ENCODE results near the gene DCN.

- TF ChIP-seq CTCF (IDR thresholded peaks at IDR 0.05; ENCODE audit: low read length) (no peak), EZH2 (IDR thresholded peaks at IDR 0.05; ENCODE audit: borderline replicate concordance, low read length) (no peak)
Observed at GRCh38 chr12:91099836-91100235, 82.8 kb downstream of the DCN start.
